ENCODE results near the gene CNTNAP4.

DNA sequence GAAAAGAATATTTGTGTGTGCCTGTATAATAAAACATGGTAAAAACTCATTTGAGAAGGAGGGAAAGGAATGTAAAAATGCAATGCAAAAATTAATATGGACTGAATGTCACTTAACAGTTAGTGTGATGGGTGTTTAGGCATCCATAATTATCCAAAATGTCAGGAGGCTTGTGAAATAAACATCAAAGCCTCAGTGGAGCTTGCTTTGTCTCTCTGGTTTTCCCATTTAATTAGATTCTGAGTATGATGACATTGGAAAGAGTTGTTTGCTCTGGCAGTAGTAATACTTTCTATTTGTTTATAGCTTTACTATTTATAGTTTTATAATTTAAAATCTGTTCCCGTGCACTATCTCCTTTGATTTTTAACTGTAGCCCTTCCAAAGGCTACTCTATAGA is 51.9 kb downstream of the CNTNAP4 start:
- no peak for TF ChIP-seq ZNF274 (IDR thresholded peaks at IDR 0.05; ENCODE audit: low read depth, low read length)
- no peak for TF ChIP-seq YY1 (IDR thresholded peaks at IDR 0.05; ENCODE audit: insufficient read depth, insufficient read length)

All from NT2/D1 (cell line).